ENCODE results near the gene CKAP4. TPM values are rescaled to one million over a fixed set of nuclear protein-coding genes. Genes with fewer than 3 reads are reported as not detected.

The CKAP4 gene
- polyA plus RNA-seq, 1 donor: 108 TPM

DNA sequence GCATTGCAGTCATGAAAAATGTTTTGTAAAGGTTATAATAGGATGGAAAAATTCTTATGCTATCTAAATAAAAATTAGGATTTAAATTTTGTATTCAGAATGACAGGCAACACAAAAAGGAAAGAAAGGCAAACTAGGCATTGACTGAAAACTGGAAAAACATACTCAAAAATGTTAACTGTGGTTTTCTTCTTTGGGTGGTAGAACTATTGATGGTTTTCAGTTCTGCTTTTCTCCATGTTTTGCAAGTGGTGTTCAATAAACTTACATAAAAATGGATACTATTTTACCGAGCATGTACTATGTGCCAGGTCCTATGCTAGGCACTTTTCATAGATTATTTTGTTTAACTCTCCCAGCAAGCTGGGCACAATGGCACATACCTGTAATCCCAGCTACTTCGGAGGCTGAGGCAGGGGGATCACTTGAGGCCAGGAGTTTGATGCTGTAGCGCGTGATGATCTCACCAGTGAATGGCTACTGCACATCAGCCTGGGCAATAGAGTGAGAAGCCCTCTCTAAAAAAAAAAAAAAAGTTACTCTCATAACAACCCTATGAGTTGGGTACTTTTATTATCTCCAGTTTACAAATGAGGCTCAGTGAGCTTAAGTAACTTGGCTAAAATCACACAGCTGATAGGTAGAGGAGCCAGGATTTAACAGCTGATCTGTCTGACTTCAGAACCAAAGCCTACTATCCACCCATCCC, 28.4 kb upstream of the CKAP4 start:
- DNase-seq: no peak

DNA sequence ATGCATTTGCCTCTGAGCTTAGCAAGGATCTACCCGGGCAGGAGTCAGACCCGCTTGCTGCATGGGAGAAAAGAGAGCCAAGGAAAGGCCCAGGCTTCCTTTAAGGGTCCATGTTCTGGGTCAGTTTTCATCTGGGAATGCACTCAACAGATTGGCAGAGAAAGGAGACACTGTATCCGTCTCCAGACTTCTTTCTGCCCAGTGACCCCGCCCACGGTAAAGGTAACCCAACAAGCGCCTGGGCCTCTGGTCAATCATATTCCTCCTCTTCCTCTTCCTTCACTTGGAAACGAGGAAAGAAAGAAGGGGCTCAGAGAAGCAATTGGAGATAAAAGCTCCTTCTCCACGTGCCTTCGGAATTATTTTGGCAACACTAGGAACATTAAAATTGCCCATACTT, 27.6 kb upstream of the CKAP4 start:
- no peak for DNase-seq

- DNase-seq: peak; percentile 35
These were observed 26.8 kb upstream of the CKAP4 start for GRCh38 chr12:106274575-106275121.

DNA sequence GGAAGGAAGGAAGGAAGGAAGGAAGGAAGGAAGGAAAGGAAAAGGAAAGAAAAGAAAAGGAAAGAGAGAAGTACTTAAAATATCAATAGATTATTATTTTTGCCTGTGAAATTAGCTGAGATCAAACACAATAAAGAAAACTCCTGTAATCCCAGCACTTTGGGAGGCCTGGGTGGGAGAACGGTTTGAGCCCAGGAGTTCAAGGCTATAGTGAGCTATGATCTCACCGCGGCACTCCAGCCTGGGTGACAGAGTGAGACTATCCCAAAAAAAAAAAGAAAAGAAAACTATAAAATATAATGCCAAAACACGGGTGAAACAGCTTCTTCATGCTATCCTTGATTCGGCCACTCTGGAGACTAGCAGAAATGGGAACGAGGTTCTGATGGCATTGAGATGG, 26.2 kb upstream of the CKAP4 start:
- DNase-seq: no peak

GRCh38 chr12:106273491-106273890, 25.7 kb upstream of the CKAP4 start:
- DNase-seq: no peak

GRCh38 chr12:106271575-106272505, 24.0 kb upstream of the CKAP4 start:
- DNase-seq: no peak

GRCh38 chr12:106269150-106269771, 21.4 kb upstream of the CKAP4 start:
- DNase-seq: no peak

- no peak for DNase-seq
These were observed 19.7 kb upstream of the CKAP4 start for GRCh38 chr12:106267535-106267934.

- no peak for DNase-seq
These were observed 17.3 kb upstream of the CKAP4 start for GRCh38 chr12:106265116-106265515.

DNA sequence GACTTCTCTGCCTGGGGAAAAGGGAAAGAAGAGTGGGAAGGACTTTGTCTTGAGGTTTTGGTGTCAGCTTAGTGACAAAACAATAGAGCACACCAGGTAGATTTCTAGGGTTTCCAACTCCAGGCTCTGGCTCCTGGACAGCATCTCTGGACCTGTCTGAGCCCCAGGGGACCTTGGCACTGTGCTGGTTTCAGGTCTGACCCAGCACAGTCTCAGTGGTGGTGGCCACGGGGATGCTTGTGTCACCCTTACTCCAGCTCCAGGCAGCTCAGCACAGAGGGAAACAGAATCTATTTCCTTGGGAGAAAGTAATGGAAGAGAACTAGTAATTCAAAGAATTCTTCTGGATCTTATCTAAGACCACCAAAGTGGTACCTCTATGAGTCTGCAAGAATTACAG, 11.1 kb upstream of the CKAP4 start:
- no peak for DNase-seq

GRCh38 chr12:106258226-106258625, 10.4 kb upstream of the CKAP4 start:
- DNase-seq: no peak

DNA sequence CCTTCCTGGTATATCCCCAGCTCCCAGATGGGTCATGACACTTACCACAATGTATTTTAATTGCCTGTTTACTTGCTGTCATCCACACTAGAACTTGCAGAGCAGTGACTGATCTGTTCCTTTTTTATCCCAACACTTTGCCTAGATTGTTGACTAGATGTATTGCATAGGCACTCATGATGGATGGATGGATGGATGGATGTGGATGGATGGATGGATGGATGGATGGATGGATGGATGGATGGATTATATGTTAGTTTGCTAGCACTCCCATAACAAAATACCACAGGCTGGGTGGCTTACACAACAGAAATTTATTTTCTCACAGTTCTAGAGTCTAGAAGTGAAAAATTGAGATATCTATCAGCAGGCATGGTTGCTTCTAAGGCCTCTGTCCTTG, 8.7 kb upstream of the CKAP4 start:
- no peak for DNase-seq

DNA sequence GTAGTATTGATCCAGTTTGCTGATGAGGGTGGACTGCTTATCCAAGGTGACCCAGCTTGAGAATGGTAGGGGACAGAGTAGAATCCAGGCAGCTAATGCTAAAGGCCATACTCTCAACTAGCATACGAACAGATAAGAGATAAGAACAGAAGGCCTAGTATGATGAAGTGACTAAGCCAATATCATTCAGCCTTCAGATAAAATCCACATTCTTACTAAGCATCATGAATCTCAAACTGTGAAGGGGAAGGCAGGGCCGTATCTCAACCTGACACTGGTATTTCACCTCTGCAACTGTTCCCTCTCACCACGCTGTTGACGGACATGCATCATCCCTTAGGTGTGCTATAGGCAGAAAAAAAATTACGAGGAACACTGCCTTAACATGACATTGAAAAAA, 8.1 kb upstream of the CKAP4 start:
- DNase-seq: no peak

- DNase-seq: no peak
These were observed 7.7 kb upstream of the CKAP4 start for GRCh38 chr12:106255493-106255892.

DNA sequence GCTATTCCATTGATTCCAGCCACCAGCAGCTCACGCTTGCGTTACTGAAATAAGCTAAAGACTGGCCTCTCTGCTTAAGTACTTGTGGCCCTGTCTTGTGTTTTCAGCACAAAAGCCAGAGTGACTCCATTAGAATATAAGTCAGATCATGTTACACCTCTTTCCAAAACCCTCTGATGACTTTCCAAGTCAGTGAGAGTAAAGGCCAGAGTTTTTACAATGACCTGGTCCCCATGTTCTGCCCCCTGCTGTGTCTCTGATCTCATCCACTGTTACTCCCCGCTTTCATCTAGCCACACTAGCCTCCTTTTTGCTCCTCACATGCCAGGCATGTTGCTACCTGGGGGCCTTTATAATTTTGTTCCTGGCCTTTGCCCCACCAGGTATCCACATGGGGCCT, 6.9 kb upstream of the CKAP4 start:
- no peak for DNase-seq

- peak; percentile 78 for DNase-seq
These were observed 4.0 kb upstream of the CKAP4 start for GRCh38 chr12:106251631-106252455.

DNA sequence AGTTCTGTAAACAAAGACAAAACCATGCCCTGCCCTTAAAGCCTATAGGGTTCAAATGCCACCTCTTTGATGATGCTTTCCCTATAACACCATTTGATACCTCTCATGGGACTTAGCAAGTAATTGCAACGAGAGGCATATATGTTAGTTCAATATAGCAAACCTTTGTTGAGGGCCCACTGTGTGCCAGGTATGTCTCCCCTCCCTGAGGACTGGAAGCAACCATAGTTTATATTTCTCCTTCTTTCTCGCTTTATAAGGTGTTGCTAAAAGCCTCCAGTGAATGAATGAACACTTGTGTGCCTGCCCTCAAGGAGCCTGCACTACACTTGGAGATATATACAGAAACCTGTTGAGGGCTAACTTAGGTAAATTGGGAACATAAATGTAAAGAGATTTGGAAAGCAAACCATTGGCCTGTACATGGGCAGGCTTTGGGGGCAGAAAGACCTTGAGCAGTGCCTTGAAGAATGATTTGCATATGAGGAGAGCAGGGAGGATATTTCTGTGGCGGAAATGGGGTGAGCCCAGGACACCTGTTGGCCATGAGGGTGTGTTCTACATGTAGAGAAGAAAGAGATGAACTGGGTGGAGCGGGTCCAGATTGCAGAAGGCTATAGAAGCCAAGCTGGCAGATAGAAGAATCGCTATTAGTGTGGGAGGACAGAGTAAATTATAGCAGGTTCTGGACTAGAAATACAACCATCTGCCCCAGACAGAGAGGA, 1.8 kb upstream of the CKAP4 start:
- no peak for DNase-seq

- no peak for DNase-seq
These were observed 1.1 kb upstream of the CKAP4 start for GRCh38 chr12:106248846-106249371.

DNA sequence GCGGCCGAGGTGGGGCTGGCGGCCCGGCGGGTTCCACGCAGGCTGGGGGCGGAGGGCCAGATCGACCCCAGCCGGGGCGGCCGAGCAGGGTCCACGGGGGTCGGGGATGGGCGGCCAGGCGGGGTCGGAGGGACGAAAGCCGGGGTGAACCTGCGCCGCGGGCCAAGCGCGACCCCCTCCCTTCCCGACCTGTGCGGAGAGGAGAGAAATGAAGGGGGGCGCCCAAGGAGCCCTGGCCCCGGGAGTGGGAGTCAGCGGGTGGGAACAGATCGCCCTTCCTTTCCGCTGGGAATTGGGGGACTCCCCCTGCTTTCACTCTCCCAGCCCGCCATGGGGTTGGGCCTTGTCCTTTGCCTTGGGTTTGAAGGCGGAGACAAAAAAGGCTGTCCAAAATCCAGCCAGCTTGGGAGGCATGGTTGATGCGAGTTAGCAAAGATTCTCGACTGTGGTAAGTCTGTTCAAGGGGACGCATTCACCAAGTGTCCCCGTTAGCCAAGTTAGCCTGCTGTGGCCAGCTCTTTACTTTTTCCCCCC, 559 bp upstream of the CKAP4 start:
- DNase-seq: peak; percentile 60

DNA sequence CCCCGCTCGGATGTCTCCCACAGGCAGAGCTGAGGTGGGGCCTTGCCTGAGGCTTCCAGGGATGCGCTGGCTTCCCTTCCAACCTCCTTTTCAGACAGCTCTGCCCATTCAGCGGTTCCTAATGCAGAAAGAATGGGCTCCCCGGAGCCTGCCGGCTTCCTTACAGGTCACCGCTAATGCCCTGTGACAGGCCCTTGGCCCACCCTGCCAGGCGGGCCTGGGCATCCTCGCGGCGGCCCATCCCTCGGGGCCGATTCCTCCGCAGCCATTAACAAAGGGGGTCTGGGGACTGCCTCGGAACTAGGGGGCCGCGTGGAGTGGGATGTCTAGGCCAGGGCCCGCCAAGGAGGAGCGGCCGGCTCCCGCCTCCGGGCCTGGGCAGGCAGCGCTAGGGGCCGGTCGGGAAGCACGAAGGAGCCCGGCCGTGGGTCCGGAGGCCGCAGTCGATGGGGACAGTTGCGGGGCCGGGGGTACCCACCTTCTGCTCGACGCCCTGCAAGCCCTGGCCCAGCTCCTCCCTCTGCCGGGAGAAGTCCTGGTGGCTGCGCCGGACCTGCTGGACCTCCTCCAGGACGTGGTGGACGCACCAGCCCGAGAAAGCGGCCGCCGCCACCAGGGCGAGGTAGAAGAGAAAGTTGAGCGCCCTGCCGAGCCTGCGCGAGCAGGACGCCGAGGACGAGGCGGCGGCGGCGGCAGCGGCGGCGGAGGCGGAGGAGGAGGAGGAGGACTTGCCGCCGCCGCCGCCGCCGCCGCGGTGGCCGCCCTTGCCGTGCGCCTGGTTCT, 738 bp downstream of the CKAP4 start:
- DNase-seq: peak; percentile 42

All from left kidney (tissue), 2 donors.